Adipocyte (in vitro differentiated cells): ENCODE data around the gene AP2A1.

Experiments used
- DNase-seq: peaks from one replicate; pipeline ENCODE4 v3.0.0-alpha.2; 2015; ENCODE audit warnings: low read depth
- H3K27me3 ChIP-seq: replicated peaks from 2 replicates; pipeline ENCODE4 v1.7.0; 2013; ENCODE audit warnings: mild to moderate bottlenecking, low read length, moderate library complexity; ENCODE audit not compliant: control insufficient read depth, insufficient read depth
- H3K36me3 ChIP-seq: 2 replicates; pipeline ENCODE4 v1.7.0; 2013; ENCODE audit warnings: low read length, mild to moderate bottlenecking, moderate library complexity; ENCODE audit not compliant: control insufficient read depth, insufficient read depth, severe bottlenecking
- H3K4me1 ChIP-seq: 2 replicates; pipeline ENCODE4 v1.7.0; 2013; ENCODE audit warnings: mild to moderate bottlenecking, low read length, moderate library complexity; ENCODE audit not compliant: control insufficient read depth, insufficient read depth
- H3K4me3 ChIP-seq: 2 replicates; pipeline ENCODE4 v1.7.0; 2013; ENCODE audit warnings: mild to moderate bottlenecking, low read length, moderate library complexity
- H3K9ac ChIP-seq: 2 replicates; pipeline ENCODE4 v1.7.0; 2013; ENCODE audit warnings: mild to moderate bottlenecking, low read length, moderate library complexity
- H3K9me3 ChIP-seq: 2 replicates; pipeline ENCODE4 v1.7.0; 2013; ENCODE audit warnings: mild to moderate bottlenecking, low read length, moderate library complexity; ENCODE audit not compliant: control insufficient read depth

The AP2A1 gene

DNA sequence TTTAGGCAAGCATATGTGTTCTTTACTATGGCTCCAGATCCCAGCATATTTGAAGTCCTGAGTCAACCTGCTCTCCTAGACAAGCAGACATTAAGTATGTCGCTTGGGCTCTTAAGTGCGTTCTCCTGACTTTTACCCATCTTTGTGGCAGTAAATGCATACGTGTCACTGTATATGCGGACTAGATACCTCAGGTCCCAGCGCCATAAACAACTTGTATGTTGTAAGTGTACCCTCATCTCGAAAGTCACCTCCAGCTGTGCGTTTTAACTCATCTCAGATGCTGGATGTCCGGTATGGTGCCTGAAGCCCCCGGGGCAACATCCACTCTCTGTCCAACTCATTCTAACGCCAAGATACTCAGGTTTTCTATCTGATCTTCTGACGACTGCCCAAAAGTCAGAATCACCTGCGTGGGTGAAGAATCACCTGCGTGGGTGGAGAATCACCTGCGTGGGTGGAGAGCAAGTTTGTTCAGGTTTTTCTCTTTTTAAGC is 85.9 kb downstream of the AP2A1 start:
- Histone ChIP-seq H3K9me3 (no peaks in the 10 kb centered on the region), H3K4me1 (peaks cover 28% of the 10 kb centered on the region), H3K27me3 (no peaks in the 10 kb centered on the region), H3K4me3 (peak overlapping the region; percentile 95), H3K9ac (peak overlapping the region; percentile 68), H3K36me3 (peaks cover 31% of the 10 kb centered on the region)
- DNase-seq: no peak

DNA sequence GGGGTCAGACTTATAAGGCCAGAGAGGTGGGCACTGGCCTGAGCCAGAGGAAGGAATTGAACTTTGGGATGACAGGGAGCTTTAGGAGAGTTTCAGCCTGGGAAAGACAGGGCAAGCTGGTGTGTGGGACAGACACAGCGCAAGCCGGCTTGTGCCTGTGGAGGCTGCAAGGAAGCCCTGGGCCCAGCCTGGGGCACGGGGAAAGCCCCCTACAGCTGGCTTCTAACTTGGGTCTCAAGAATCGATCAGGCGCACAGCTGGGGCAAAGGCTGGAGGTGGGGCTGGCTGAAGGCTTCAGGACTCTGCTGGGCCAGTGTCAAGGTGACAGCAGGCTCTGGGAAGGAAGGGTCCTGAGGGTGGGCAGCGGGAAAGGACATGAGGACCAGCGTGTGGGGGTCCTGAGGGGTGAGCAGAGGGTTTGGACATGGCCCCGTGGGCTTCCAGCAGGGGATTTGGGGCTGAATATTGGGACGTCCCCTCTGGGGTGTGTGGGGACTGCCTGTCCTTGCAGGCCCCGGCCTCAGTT is 87.1 kb downstream of the AP2A1 start:
- no peaks in the 10 kb centered on the region for H3K9me3 ChIP-seq
- no peak overlapping the region for H3K4me3 ChIP-seq
- H3K9ac ChIP-seq: no peak overlapping the region
- peaks cover 39% of the 10 kb centered on the region for H3K36me3 ChIP-seq
- peaks cover 21% of the 10 kb centered on the region for H3K4me1 ChIP-seq
- H3K27me3 ChIP-seq: no peaks in the 10 kb centered on the region
- DNase-seq: no peak

GRCh38 chr19:49854378-49855263 is 87.8 kb downstream of the AP2A1 start:
- Histone ChIP-seq H3K9me3 (no peaks in the 10 kb centered on the region), H3K4me1 (peaks cover 24% of the 10 kb centered on the region), H3K9ac (no peak overlapping the region), H3K4me3 (no peak overlapping the region), H3K36me3 (peaks cover 40% of the 10 kb centered on the region), H3K27me3 (no peaks in the 10 kb centered on the region)
- DNase-seq: no peak

DNA sequence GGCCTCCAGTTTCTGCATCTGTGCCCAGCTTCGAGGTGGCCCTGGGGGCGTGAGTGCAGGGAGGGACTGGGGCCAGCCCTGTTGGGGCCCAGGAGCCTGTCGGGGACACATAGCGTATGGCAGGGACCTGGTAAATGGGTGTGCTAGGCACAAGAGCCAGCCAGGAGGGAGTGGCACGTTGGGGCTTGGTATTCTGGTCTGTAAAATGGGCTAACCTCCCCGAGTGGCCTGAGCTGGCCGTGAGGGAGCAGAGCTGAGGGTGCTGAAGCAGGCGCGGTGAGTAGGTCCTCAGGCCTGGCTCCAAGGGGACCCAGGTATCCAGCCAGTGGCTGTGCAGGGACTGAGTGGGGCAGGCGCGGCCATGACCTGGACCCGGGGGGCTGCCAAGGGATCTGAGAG is 88.5 kb downstream of the AP2A1 start:
- no peaks in the 10 kb centered on the region for H3K27me3 ChIP-seq
- H3K4me3 ChIP-seq: no peak overlapping the region
- H3K9ac ChIP-seq: no peak overlapping the region
- H3K4me1 ChIP-seq: peaks cover 19% of the 10 kb centered on the region
- DNase-seq: no peak
- peaks cover 45% of the 10 kb centered on the region for H3K36me3 ChIP-seq
- H3K9me3 ChIP-seq: no peaks in the 10 kb centered on the region

- Histone ChIP-seq H3K9ac (no peak overlapping the region), H3K36me3 (peaks cover 51% of the 10 kb centered on the region)
- no peak for DNase-seq
Measured at GRCh38 chr19:49855676-49856573, 89.1 kb downstream of the AP2A1 start.

GRCh38 chr19:49856574-49857021 is 89.8 kb downstream of the AP2A1 start:
- no peak for DNase-seq
- H3K9ac ChIP-seq: no peak overlapping the region
- peaks cover 55% of the 10 kb centered on the region for H3K36me3 ChIP-seq
- H3K9me3 ChIP-seq: no peaks in the 10 kb centered on the region
- H3K27me3 ChIP-seq: no peaks in the 10 kb centered on the region
- H3K4me1 ChIP-seq: peaks cover 18% of the 10 kb centered on the region
- no peak overlapping the region for H3K4me3 ChIP-seq

More at GRCh38 chr19:49855676-49856573, 89.1 kb downstream of the AP2A1 start:
- no peak overlapping the region for H3K4me3 ChIP-seq
- no peaks in the 10 kb centered on the region for H3K27me3 ChIP-seq
- H3K9me3 ChIP-seq: no peaks in the 10 kb centered on the region
- peaks cover 18% of the 10 kb centered on the region for H3K4me1 ChIP-seq
